ENCODE measurements around the gene PLXNB2.
"Not testable (repeated sequence)": the region's sequence is repeated elsewhere in the genome, so short reads cannot be mapped to it uniquely, and the experiment has no call there.

PLXNB2 gene

GRCh38 chr22:50278461-50278860 lies 29.0 kb downstream of the PLXNB2 start:
- no peak for DNase-seq (ENCODE audit: low spot score)

- no peak for DNase-seq (ENCODE audit: low spot score)
Observed at GRCh38 chr22:50277761-50278160, 29.7 kb downstream of the PLXNB2 start.

GRCh38 chr22:50276143-50276542 lies 31.3 kb downstream of the PLXNB2 start:
- DNase-seq (ENCODE audit: low spot score) = peak; percentile 54

GRCh38 chr22:50275181-50276055 lies 32.0 kb downstream of the PLXNB2 start:
- no peak for DNase-seq (ENCODE audit: low spot score)

- DNase-seq (ENCODE audit: low spot score) = no peak
Observed at GRCh38 chr22:50274771-50275170, 32.7 kb downstream of the PLXNB2 start.

- peak; percentile 12 for DNase-seq (ENCODE audit: low spot score)
Observed at GRCh38 chr22:50274311-50274710, 33.1 kb downstream of the PLXNB2 start.

GRCh38 chr22:50273781-50274180 lies 33.7 kb downstream of the PLXNB2 start:
- DNase-seq (ENCODE audit: low spot score) = not testable (repeated sequence)

GRCh38 chr22:50273352-50273751 lies 34.1 kb downstream of the PLXNB2 start:
- DNase-seq (ENCODE audit: low spot score) = not testable (repeated sequence)

GRCh38 chr22:50272044-50272802 lies 35.2 kb downstream of the PLXNB2 start:
- no peak for DNase-seq (ENCODE audit: low spot score)

- peak; percentile 33 for DNase-seq (ENCODE audit: low spot score)
Observed at GRCh38 chr22:50271519-50271970, 35.9 kb downstream of the PLXNB2 start.

GRCh38 chr22:50270666-50271394 lies 36.6 kb downstream of the PLXNB2 start:
- peak; percentile 17 for DNase-seq (ENCODE audit: low spot score)

- DNase-seq (ENCODE audit: low spot score) = no peak
Observed at GRCh38 chr22:50269970-50270665, 37.3 kb downstream of the PLXNB2 start, which contains the start of gene MAPK11. Gene MAPK11 (minus strand): TSS chr22:50270380. CDS start chr22:50270292, 88 bp downstream.

- DNase-seq (ENCODE audit: low spot score) = no peak
Observed at GRCh38 chr22:50269573-50269969, 37.9 kb downstream of the PLXNB2 start.

- DNase-seq (ENCODE audit: low spot score) = no peak
Observed at GRCh38 chr22:50268655-50269113, 38.8 kb downstream of the PLXNB2 start.

- peak; percentile 17 for DNase-seq (ENCODE audit: low spot score)
Observed at GRCh38 chr22:50267591-50268390, 39.7 kb downstream of the PLXNB2 start.

GRCh38 chr22:50266994-50267393 lies 40.5 kb downstream of the PLXNB2 start:
- DNase-seq (ENCODE audit: low spot score) = no peak

GRCh38 chr22:50264946-50265669 lies 42.3 kb downstream of the PLXNB2 start:
- DNase-seq (ENCODE audit: low spot score) = no peak

GRCh38 chr22:50264104-50264745 lies 43.2 kb downstream of the PLXNB2 start:
- DNase-seq (ENCODE audit: low spot score) = no peak

- DNase-seq (ENCODE audit: low spot score) = no peak
Observed at GRCh38 chr22:50262973-50263617, 44.4 kb downstream of the PLXNB2 start.

Measured in hematopoietic multipotent progenitor cell treated with erythropoietin and hydrocortisone succinate and interleukin-3 and kit ligand, for 15 days (in vitro differentiated cells).